KBM-7 (cell line): Measurements from ENCODE around the gene TRPM2.

Experiments used
- DNase-seq: peaks from one replicate; pipeline ENCODE4 v3.0.0-alpha.2; 2015
- in situ Hi-C: fragments of 300-500 bp; cut with MboI; formaldehyde crosslinking; loops from 2 replicates; pipeline ENCODE4 v1.14.3; 2020; ENCODE audit warnings: low sequenced_read_pairs, low pct_unique_long_range_greater_than_20kb, mixed read lengths

TRPM2 gene

GRCh38 chr21:44432841-44433790 is 79.7 kb downstream of the TRPM2 start:
- in situ Hi-C loops: no loop called here
- no peak for DNase-seq

DNA sequence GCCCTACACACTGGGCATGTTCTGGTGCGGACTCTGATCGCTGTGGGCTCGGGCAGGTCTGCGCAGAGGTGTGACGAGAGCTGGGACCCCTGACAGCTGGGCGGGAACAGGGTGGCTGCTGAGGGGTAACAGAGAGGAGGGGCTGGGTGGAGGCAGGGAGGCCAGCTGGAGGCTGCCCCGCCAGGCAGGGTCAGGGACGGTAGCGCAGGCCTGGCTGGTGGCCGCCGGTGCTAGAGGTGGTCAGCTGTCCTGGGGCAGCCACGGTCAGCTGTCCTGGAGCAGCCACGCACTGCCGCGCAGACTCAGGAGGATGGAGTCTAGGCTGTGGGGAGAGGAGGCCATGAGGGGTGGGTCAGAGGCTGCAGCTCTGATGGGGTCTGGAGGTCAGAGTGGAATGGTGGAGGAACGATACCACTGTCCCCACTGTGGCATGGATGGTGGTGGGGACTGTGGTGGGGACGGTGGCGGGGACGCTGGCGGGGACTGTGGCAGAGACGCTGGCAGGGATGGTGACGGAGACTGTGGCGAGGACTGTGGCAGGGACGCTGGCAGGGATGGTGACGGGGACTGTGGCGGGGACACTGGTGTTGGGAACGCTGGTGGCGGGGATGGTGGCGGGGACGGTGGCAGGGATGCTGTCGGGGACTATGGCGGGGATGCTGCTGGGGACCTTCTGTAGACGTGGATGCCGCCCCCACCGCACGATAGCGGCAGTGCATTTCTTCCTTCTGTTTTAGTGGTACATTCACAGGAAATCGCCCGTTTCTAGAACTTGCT is 80.6 kb downstream of the TRPM2 start:
- no peak for DNase-seq
- in situ Hi-C loops: no loop called here

DNA sequence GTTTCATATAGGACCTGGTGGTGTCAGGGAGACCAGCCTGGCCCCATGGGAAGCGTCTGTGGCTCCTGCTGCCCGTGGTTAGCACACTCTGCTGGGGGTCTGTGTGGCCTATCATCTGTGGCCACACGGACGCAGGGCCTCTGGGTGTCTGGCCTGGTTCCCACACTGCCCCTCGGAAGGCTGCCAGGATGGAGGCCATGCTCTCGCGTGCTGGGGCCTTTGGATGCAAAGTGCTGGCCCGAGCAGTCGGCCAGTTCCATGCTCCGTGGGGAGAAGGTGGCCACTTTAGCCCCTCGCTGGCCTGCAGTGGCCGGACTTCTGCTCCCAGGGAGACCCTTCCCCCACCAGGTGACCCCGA is 81.1 kb downstream of the TRPM2 start:
- in situ Hi-C loops: no loop called here
- DNase-seq: no peak

DNA sequence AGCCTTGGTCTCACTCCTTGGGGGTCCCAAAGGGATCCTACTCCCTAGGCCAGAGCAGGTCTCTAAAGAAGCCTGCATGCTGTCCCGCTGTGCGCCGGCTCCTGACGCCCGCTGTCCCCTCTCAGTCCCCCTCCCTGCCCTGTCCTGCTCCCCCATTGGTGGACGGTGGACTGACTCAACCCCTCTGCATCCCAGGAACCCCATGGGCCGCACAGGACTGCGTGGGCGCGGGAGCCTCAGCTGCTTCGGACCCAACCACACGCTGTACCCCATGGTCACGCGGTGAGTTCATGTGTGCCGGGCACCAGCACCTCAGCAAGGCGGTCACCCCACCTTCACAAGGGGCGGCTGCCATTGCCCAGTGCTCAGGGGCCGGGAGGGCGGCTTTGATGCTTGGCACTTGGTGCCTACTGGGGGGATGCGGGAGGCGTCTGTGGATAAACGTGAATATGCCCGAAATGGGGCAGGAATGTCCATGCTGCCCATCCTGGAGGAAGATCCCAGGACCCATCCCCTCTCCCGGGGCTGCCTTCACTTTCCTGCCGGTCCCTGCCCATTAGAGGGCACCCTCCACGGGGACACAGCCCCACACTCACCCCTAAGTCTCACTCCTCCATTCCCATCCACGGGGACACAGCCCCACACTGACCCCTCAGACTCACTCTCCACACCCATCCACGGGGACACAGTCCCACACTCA is 81.7 kb downstream of the TRPM2 start:
- no peak for DNase-seq
- in situ Hi-C loops: no loop called here

DNA sequence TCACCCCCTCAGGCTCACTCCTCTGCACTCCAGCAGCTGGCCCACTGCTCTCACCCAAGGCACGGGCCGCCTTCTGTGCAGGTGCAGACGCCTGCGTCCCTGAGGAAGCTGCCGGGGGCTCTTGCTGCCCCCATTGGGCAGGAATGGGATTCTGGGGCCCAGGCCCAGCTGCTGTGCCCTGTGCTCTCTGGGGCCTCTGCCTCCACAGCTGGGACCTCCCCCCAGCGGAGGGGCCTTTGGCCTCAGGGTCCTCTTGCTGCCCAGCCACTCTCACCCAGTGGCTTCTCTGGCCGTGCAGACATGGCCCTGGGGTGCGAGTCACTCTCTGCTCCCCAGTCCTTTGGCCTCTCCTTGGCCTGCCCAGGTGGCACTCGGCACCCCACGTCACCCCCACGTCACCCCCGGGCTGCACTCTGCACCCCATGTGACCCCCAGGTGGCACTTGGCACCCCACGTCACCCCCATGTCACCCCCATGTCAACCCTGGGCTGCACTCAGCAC is 82.7 kb downstream of the TRPM2 start:
- in situ Hi-C loops: no loop called here
- DNase-seq: no peak

DNA sequence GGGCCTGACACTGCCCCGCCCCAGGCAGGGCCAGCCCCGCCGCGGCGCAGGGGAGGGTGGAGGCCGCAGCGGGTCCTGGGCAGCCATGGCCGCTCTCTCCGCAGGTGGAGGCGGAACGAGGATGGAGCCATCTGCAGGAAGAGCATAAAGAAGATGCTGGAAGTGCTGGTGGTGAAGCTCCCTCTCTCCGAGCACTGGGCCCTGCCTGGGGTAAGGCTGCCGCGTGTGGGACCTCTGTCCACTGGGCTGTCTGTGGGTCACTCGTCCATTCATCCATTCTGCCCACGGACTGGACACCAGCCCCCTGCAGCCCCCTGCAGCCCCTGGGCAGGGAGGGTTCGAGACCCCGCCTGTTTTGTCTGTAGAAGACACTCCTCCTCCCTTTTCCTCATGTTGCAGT is 83.5 kb downstream of the TRPM2 start:
- in situ Hi-C loops: no loop called here
- no peak for DNase-seq

DNA sequence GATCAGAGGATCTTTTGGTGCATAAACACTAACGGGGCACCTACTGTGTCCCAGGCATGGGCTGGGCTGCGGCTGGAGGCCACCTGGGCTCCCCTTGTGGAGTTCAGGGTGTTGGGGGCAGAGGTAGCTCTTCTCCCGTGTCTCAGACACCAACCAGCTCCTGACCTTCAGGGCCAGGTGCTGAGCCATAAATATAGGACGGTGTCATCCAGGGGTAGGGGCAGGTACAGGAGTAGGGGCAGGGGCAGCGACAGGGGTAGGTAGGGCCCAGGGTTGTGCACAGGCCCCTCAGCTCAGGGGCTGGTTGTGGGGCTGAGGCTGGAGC is 83.9 kb downstream of the TRPM2 start:
- DNase-seq: no peak
- in situ Hi-C loops: no loop called here

- in situ Hi-C loops: no loop called here
- DNase-seq: no peak
Observed at GRCh38 chr21:44437696-44438431, 84.4 kb downstream of the TRPM2 start.

- DNase-seq: no peak
- in situ Hi-C loops: no loop called here
Observed at GRCh38 chr21:44438531-44439210, 85.2 kb downstream of the TRPM2 start.

DNA sequence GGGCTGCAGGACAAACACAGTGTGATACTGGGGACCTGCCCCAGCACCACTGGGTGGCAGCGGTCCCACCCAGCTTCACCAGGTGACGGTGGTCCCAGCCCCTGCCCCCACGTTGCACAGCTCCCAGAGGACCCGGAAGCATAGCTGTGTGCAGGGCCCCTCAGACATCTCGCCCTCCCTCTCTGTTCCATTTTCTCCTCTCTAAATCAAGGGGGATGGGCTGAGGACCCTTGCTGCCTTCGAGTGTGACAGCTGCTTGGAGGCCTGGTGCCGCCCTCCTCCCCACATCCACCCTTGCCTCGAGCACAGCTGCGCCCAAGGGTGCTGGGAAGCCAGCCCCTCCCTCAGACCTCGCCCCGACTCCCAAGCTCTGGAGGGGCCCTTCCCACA is 85.8 kb downstream of the TRPM2 start:
- DNase-seq: no peak
- in situ Hi-C loops: no loop called here

- DNase-seq: no peak
- in situ Hi-C loops: no loop called here
Observed at GRCh38 chr21:44440241-44441040, 87.0 kb downstream of the TRPM2 start.

DNA sequence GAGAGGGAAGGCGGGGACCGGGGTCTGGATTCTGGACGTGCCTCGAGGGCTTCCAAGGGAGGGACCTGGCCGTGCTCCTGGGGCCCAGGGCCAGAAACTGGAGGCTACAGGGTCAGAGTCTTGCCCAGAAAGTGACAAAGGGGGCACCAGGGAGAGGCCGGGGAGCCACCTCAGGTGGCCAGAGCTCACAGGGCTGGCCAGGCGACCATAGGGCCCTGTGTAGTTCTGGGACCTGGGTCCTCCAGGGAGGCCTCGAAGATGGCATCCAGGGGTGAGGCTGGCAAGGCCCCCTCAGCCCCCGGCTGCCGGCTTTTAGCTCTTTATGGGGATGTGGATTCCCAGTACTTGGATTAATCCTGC is 87.6 kb downstream of the TRPM2 start:
- in situ Hi-C loops: no loop called here
- DNase-seq: no peak

DNA sequence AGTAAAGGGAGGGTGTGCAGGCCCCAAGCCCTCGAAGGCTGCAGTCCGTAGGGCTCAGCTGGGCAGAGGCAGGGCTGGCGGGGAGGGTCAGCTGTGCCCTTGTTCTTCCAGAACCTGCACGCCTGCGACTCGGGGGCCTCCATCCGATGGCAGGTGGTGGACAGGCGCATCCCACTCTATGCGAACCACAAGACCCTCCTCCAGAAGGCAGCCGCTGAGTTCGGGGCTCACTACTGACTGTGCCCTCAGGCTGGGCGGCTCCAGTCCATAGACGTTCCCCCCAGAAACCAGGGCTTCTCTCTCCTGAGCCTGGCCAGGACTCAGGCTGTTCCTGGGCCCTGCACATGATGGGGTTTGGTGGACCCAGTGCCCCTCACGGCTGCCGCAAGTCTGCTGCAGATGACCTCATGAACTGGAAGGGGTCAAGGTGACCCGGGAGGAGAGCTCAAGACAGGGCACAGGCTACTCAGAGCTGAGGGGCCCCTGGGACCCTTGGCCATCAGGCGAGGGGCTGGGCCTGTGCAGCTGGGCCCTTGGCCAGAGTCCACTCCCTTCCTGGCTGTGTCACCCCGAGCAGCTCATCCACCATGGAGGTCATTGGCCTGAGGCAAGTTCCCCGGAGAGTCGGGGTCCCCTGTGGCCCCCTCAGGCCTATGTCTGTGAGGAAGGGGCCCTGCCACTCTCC is 88.3 kb downstream of the TRPM2 start:
- no peak for DNase-seq
- in situ Hi-C loops: no loop called here

GRCh38 chr21:44442266-44443125 is 89.1 kb downstream of the TRPM2 start:
- in situ Hi-C loops: no loop called here
- no peak for DNase-seq

- no peak for DNase-seq
- in situ Hi-C loops: no loop called here
Observed at GRCh38 chr21:44443291-44443890, 90.0 kb downstream of the TRPM2 start.

- no peak for DNase-seq
- in situ Hi-C loops: no loop called here
Observed at GRCh38 chr21:44443891-44444285, 90.5 kb downstream of the TRPM2 start.
